Activated T-cell treated with anti-CD3 and anti-CD28 coated beads, Interleukin-2, amount 50 U/mL, for 1 hour (primary cell): ENCODE measurements around the gene HOXB4.

Experiments used
- DNase-seq: peaks from one replicate; pipeline ENCODE4 v3.0.0-alpha.2; 2020

Gene HOXB4

DNA sequence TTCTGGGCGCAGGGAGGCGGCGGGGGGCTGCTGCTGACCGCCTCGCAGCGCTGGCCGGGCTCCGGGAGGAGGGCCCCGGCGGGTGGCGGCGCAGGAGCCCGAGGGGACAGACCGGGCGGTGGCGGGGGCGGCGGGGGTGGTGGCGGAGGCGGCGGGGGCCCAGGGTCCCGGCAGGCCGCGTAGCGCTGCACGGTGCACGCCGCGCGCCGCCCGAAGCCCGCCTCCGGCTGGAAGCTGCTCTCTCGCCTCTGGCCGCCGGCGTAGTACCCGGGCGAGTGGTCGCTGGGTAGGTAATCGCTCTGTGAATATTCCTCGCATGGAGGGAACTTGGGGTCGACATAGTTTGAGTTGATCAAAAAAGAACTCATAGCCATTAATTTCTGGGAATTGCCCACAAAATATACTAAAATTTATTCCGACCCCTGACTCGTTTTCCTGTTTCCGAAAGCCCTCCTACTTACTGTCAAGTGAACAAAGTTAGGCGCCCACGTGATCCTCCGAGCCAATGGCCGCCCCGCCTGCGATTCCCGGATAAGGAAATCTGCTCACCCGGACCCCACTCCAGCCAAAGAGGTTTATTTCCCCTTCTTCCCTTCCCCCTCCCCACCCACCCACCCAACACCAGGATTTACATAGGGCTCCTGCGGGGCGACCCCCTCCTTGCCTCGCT is at the start of gene HOXB4:
HOXB4 (minus strand) TSS at position 405 of the 670 bp plus-strand sequence; CDS start at position 374, 31 bp downstream.
- DNase-seq, result peak; percentile 64

DNA sequence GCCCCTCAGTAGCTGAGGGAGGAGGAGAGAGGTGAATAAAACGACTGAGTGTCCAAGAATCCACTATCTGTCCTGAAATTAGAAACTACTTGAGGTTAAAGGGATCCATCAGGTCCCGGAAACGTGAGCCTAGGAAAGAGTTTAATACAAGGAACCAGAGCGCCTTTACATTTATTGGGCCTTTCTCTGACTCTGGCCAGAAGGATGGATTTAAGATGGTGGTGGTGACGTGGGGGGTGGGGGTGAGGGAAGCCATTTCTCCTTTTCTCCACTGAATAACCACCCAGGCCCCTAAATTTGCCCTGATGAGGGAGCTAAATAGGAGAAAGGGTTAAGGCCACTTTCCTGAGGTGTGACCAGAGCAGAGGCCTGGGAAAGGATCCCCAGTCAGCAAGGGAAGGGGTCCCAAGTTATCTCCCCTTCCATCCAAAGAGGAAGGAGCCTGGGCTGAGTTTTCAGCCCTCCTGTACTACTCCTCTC is 49.0 kb upstream of the HOXB4 start:
- DNase-seq, result no peak

DNA sequence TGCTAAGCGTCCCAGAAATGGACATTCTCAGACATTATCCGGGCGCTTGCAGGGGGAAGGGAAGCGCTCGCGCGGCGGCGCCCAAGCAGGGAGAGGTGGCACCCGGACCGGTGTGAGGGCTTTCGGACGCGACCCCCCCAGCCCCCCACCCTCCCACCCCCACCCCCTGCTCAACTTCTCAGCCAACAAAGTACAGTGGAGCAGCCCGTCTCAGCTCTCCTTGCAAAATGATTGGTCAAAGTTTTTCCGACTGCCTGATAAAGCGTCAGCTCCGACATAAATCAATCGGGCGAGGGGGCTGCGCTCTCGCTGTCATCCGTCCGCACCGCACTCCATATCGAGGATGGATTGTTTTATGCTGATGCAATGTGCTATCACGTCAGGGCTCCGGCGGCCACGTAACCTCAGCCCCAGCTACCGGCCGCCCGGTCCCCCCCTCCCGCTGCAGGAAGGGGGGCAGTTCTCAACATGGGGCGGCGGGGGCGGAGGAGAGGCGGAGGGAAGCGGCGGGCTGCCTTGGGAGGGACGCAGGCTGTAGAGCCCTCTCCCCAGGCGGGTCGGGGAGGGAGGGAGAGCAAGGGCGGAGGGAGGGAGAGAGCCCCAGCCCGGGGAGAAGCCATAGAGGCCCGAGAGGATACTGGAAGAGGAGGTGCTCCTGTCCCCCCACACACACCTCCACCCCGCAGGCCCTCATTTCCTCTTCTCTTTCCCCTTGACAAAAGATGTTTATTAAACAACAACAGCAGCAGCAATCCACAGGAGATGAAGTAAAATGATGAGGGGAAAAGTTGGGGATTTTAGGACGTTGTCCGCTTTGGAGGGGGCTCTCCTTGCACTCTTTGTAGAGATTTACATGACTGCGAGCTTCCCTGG is 48.3 kb upstream of the HOXB4 start, which contains the start of gene HOXB9:
HOXB9 (minus strand) TSS at position 114 of the 873 bp plus-strand sequence; CDS start at position 25, 89 bp downstream.
- DNase-seq, result peak; percentile 49

DNA sequence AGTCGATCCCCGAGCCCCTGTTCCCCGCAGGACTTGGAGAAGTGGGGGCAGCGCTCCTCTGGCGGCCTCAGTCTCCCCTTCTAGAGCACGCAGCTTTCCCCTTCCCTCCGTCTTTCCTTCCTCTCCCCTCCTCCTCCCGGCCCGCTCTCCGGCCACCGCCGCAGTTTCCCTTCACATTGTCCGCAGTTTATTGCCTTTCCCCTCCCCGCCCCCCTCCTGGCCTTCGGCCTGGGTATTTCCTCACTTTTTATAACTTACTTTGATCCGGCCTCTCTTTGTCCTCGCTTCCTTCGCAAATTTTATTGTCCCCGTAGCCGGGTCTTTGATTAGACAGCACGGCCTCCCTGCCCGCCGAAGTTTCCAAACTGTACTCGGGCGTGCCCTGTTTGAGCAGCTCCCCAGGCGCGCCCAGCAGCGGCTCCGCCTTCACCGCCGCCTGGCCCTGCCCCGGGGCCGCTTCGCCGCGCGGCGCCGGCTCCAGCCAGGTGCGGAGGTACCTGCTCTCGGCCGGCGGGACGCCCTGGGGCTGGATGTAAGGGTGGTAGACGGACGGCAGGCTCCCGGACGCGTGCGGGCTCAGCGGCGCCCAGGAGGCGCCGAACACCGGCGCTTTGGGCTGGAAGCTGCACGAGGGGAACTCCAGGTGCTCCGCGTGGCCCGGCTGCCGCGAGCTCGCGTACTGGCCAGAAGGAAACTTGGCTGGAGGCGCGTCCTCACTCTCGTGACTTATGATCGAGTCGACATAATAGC is 47.5 kb upstream of the HOXB4 start:
- DNase-seq, result peak; percentile 67

DNA sequence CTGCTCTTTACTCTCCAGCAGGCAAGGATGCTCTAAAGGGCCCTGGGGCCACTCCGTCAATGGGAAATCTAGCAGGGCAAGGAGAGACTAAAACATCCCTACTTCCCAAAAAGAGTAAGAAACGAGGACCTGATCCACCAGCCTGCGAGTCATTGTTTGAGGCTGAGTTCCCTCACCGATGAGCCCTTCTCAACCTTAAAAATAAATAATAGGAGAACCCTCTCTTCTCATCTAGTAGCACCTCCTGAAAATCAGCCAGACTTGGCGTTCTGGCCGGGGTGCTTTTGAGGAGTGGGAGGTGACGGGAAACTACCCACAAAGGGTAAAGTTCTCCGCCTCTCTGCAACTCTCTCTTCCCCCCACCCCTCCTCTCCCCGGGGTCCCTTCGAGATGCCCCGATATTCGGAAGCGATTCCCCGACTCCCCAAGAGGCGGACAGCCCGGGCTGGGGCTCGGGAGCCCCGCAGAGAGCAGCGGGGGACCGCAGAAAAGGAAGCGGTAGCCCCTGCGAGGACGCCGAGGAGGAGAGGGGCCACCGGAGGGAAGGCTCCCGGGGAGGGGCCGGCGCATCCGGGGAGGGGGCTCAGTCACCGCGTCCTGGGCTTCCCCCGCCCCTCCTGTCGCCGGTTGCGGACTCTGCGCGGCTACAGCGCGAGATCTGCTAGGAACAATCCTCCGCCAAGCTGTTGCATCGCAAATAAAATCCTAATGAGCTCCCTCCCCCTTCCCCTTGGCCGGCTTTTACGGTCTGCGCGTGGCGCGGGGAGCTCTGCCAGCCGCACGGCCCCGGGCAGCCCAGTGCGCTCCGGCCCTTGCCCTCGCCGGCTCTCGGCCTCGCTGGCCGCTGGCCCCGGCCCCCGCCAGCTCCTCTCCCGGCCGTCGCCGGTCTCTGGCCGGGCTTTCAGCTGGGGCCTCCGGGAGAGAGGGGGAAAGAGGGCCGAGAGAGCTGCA is 46.7 kb upstream of the HOXB4 start:
- DNase-seq, result no peak

DNA sequence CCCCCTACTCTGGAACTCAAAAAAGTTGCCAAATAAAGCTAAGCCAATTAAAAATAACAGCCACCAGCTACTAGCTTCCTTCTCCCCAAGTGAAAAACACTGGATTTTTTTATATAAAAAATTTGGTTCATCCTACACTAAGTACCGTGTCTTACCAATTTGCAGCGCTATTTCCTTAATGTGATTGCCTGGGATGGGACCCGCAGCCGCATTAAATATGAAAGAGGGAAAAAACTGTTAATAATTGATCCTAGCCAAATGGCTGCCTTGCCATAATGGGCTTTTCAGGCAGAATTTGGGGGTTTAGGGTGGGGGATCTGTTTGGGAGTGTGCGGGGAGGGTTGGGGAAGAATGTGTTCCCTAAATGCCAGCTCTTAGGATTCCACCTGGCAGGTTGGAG is 46.0 kb upstream of the HOXB4 start:
- DNase-seq, result no peak

DNA sequence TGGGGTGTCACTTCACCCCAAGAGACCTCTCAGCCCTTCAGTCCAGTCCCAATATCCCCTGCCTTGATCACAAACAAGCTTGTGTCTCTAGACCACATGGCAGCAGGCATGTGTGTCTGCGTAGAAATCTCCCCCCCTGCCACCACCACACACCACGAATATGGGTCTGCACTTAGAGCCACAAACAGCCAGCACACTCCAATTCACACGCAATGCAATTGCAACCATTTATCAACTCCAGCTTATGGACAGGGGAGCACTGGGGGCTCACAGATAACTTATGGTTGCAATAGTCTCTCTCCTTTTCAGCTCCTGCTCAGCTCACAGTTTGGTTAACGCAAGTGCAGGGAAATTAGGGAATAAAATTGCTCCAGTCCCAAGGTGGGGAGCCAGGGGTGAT is 45.4 kb upstream of the HOXB4 start:
- DNase-seq, result no peak

DNA sequence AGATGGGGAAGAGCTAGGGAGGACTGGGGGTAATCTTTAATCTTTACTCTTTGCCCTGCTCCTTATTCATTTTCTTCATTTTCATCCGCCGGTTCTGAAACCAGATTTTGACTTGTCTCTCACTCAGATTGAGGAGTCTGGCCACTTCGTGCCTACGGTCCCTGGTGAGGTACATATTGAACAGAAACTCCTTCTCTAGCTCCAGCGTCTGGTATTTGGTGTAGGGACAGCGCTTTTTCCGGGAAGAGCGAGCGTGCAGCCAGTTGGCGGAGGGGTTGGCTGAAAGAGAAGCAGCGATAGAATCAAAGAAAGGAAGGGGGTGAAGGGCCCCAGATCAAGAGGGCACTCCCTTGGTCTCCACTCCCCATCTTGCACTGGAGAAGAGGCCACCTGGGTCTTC is 44.7 kb upstream of the HOXB4 start:
- no peak for DNase-seq

DNA sequence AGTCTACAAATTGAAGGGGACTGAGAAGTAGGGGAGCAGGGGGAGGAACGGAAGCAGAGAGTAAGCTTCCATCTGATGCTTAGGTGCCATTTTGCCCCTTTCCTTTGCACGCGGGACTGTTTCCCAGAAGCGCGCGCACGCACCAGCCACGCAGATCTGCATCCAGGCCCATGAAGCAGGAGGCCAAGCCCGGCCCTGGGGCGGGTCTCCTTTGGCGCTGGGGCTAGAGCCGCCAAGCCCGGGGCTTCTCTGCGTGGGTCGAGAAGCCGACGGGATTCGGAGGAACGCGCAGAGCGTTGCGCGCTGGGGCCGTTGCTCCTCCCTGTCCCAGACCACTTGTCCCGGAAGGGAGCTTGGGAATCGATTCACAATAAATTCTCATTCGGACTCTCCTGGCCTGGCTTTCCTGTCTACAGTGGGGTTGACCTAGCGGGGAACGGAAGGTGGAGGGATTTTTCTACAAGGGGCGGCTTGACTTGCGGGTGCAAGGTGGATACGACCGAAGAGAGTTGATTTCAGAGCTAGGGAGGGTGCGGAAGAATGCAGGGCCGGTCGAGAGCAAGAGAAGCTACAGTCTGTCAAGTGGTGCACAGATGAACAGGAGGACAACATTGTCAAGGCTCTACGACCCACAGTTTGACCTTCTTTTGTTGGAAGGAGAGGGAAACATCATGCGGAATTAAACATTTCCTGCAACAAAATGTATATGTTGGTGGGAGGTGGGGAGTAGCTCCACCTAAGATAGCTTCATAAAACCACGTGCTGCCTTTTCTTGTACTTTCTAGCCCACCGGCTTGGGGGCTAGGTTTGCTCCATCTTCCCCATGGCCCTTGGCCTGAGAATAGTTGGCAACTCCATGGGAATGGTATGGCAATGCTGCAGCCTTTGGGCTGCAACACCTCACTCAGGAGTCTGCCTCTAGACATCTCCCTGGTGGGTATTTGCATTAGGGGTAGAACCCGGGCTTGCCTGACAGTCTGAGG is 43.6 kb upstream of the HOXB4 start:
- no peak for DNase-seq

DNA sequence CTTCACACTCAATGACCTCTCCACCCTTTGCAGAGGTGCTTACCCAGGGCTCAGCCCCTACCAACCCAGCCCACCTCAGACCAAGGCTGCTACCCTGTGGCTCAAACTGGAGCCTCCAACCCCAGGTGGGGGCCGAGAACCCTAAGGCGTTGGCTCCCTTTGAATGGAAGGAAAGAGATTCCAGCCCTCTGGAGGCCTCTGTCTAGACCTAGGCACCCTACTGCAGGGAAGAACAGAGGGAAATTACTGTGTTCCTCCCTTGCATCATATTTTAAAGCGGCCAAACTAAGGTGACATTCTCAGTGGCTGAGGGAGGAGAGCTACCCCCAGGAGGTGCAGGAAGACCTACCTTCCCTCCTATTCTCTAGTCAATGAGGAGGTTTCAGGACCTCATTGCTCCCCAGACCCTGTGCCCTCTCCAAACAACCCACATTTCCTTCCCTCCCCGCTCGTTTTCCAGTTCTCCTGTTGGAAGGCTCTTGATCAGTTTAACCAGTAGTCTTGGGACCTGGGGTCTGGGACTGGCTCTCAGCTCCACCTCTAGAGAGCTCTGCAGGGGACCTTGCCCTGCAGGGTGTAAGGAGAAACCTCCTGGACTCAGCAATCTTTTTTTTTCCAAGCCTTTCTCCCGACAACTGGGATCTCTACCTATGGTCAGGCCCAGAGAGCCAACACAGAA is 42.5 kb upstream of the HOXB4 start:
- DNase-seq, result no peak

DNA sequence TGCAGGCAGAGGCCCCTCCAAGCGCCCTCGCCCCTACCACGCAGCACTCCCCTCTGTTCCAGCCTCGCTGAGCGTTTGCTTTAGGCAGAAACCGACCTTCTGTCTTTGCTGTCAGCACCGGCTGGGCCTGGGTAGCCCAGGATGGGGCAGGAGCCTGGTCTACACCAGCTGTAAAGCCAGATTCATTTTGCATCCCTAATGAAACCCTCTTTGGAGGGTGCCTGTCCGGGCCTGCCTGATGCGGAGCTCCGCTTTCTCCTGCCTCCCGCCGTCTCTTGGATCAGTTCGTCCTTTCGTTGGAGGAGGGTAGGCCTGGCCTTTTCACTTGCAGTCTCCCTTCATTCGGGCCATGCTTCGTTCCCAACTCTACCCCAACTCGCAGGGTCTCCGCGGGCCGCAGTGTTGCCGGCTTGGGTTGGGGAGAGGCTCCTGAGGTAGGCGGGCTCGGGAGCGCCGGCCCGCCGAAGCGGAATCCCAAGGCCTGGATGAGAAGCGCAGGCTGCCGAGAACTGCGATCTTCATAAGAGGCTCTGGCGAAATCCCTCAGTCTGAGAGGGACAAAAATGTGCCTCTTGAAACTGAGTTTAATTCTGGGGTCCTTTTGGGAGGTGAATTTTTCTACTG is 41.8 kb upstream of the HOXB4 start:
- DNase-seq, result no peak

DNA sequence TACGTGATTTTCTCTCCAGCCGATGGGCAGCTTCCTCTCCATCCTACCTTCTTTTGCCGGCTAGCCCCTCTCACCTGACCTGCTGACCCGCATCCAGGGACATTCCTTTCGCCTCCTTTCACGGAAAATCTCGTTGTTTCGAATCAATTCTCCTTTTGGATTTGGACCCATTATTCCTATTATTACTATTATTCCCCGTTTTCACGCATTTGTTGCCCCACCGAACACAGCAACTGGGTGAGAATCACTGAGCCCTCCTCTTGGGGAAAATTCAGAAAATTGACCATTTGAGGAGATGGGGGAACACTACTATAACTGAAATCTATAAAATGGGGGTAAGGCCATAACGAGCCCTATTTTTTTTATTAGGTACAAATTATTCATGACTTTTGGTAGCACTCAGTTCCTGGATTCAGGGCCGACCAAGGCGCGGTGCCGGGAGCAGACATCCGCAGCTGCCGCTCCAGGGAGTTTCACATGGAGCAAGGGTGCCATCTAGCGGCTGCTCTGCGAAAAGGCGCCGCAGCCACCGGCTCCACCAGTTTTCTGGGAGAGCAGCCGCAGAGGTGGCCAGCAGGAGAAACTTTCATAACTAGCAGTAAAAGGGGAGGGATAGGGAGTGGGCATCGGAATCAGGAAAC is 40.2 kb upstream of the HOXB4 start:
- DNase-seq, result peak; percentile 89

DNA sequence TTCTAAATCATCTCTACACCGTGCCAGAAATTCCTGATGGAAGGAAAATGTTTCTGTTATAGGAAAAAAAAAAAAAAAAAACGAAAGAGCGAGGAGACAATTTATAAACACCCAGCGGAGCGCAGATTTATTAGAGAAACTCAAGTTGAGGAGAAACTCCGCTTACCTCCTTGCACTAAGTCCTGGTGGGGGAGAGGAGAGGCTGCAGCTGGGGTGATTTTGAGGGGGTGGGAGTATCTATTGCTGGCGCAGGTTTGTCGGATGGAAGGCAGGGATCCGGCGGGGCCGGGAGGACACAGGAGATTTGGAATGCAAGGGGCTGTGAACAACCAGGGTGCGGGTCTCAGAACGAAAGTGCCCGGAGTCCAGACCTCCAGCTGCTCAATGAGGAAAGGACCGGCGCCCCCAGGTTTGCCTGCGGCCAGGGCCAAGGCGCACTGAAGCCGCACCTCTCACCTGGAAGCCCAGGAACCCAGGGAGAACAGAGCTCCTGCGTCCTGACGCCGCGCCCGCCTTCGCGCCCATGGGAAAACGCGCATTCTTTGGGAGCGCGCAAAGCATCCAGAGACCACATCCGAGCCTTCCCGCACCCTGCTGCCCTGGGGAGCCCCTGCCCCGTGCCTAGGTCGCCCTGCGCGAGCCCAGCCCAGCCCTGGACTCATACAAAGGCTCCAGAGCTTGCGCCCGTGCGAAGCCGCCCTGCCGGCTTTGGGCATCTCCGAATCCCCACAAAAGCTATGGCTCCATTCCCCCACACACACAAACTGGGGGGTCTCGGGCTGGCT is 39.5 kb upstream of the HOXB4 start:
- DNase-seq, result no peak

DNA sequence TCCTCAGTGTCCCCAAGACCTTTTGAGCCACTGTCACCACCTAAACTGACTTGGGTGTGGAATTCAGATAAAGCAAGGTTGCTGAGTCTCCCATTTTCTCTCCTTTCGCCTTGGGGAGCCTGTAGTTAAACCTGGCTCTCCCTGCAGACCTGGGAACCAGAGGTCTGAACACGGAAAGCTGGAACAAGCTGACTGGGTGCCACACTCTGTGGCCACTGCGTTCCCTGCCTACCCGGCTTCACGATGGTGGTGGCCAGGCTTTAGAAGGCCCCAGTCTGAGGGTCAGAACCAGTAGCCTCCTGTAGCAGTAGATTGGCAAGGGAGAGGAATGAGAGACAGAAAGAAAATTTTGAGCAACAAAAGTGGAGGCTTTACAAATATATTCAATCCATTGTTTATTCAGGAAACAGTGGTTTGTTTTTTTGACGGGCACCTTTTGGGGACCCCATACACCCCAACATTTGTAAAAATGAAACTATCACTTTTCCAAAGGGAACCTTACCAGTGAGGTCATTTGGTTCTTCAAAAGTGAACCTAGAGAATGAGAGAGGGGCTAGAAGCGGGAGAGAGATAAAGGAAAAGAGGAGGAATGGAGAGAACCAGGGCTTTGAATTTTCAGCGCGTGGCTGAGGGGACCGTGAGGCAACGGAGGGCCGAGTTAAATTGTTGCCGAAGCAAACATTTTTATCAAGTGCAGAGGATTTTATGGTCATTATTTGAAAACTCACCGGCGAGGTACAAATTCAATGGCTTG is 38.7 kb upstream of the HOXB4 start:
- DNase-seq, result no peak

DNA sequence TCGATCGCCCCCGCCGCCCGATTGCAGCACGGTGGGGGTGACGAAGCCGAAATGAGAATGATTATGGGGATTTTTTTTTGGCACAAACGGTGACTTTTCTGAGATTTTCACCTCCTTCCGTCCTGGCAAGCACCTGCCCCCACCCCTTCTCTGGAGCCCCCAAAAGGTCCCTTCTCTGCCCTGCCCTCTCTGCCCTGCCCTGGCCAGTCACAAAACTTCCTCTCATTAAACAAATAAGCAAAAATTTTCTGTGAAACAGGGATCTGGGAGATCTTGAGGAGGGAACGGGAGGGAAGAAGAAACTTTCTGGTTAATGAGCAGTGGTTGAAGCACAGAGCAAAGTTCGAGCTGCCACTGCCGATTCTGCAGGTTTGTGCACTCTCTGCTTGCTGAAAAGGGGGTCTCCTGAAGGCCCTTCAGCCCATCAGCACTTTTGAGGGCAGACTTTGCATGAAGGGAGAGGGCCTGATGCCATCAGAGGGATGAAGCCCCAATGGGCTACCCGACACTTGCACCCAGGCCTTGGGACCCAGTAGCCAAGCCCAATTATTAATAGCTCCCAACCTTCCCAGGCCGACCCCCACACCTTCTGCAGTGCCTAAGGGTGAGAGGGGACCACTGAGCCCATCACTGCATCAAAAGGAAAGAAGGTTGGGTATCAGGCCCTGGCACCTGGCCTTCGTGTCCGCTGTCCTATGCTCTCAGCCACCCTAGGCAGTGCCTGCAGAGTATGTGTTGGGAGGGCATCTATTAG is 38.0 kb upstream of the HOXB4 start:
- DNase-seq, result no peak

DNA sequence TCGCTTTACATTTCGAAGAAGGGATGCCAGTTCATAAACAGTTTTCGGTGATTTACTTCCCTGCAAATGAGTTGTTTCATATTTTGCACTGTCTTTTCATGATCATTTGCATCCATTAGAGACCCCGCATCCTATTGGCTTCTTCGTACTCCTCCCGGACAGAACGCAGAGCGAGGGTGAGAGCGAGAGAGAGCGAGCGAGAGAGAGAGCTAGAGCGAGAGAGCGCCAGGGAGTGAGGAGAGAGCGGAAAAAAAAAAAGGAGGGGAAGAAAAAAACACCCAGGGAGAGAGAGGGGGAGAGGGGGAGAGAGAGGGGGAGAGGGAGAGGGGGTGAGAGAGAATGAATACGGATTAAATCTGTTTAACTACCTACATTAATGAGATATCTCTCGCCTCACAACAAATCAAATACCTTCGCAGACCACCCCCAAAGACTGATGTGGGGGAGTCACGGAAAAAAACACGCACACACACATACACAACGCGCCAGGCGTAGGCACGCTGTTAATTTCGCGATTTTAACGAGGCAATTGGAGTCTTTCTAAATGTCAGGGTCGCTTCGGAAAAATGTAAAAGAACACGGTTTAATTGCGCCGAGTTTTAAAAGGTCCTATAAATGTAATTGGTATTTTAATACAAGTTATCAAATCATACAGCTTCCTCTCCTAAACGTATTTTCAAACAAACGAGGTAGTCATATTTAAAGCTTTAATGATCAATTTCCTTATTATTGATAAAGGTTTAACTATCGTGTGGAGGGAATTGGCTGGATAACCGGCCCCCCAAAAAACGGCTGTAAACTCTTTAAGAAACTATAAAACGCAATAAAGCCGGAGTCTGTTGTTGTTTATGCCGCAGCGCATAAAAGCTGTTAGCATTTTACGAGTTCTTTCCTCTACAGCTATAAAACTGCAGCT is 37.2 kb upstream of the HOXB4 start, which contains the start of gene HOXB8:
HOXB8 (minus strand) TSS at position 246 of the 916 bp plus-strand sequence. CDS start 588 bp downstream, outside the sequence.
- no peak for DNase-seq
